Ureter (tissue), 1 donor: Measurements from ENCODE around the gene TBX19. TPM values are rescaled to one million over a fixed set of nuclear protein-coding genes. Genes with fewer than 3 reads are reported as not detected.

ENCODE experiments used
- DNase-seq: peaks from one replicate; pipeline ENCODE4 v3.0.0-alpha.2; 2020; ENCODE audit warnings: low spot score
- total RNA-seq: library from RNA; stranded (reverse); gene quantifications from one replicate; pipeline ENCODE4 v1.2.4, GENCODE V29; 2023
- donor health status: DM: yes; HTN: yes; CAD: no.

Gene TBX19
- total RNA-seq, 1 donor from 2014 or later = 2.3 TPM

DNA sequence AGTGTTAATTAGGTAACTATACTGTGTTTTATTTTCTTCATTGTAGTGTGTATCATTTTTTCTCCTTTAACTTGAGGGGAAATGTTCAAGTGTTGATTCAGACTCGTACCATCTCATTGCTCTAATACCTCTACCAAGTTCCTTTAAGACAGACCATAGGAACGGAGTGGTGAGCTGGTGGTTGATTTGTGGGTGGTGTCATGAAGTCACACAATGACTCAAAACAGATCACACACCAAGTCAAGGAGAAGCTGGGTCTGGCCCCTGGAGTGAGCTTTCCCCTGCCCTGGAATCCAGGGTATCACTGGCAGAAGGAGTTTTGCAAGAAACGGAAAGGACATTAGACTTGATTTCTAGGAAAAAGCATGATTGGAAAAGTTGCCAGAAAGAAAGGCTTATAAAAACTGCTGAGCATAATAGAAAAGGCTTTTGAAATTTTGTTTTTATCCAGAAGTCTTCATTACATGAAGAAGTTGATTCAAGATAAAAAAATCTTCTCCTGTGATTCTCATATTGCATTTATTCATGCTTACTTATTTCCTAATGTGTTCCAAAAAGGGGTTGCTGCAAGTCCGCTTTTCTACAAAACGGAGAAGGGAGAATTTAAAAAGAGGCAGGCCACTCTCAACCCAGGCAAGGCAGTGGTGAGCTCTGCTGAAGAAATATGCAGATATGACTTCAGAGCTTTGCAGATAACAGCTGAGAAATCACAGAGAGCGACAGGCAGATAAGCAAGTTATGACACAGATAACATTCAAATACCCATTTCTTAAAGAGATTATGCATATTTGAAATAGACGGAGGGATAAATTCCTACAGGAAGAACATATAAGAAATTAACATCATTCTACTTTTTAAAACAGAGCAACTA lies 79.7 kb downstream of the TBX19 start:
- DNase-seq = no peak

DNA sequence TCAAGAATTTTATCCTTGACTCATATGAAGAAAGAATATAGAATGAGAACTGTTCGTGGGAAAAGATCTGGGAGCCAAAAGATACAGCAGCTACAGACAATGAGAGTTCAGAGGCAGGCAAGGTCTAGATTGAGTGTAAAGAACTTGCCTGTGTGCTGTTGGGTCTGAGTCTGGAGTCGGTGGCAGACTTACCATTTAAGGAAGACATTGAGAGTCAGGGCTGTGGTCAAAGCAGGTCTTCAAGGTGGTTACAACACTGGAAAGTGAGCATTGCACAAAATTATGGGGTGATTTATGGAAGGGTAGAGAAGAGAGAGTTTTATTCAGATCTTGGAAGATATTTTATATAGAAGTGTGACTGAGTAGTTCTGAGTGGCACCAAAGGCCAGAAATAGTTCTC lies 80.6 kb downstream of the TBX19 start:
- no peak for DNase-seq

DNA sequence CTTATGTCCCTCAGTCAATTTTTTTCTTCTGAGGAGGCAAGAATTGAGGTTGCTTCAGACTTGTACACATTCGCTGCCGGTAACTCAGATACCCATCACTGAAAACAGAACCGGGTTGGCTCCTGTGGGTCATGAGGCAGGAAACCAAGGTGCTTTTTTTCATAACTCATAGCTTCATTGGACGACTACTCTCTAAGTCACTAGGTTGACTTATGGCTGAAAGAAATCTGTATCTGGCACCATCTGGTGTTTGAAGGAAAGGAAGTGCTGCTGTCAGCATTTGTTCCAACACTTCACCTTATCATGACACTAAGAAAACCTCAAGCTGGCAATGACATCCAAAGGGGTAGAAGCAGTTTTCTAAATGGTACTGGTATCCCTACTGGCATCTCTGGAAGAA lies 82.3 kb downstream of the TBX19 start:
- DNase-seq = no peak

Other genes starting within 250 kb of the TBX19 start
- gene GPR161, start 143.9 kb upstream of the TBX19 start, total RNA-seq = 7.6 TPM
- 30.4 TPM for gene TIPRL, start 101.9 kb upstream of the TBX19 start, total RNA-seq
- 49.4 TPM for gene SFT2D2, start 54.9 kb upstream of the TBX19 start, total RNA-seq